ENCODE data around the gene AP2A2.

GRCh38 chr11:1055990-1056771 is 130.5 kb downstream of the AP2A2 start:
- TF ChIP-seq CTCF (IDR thresholded peaks at IDR 0.05; ENCODE audit: low read depth, low read length, poor library complexity, severe bottlenecking) (no peak), EZH2phosphoT487 (IDR thresholded peaks at IDR 0.05; ENCODE audit: borderline replicate concordance, low read length) (no peak)
